ENCODE results near the gene KLK3.

KLK3 gene

DNA sequence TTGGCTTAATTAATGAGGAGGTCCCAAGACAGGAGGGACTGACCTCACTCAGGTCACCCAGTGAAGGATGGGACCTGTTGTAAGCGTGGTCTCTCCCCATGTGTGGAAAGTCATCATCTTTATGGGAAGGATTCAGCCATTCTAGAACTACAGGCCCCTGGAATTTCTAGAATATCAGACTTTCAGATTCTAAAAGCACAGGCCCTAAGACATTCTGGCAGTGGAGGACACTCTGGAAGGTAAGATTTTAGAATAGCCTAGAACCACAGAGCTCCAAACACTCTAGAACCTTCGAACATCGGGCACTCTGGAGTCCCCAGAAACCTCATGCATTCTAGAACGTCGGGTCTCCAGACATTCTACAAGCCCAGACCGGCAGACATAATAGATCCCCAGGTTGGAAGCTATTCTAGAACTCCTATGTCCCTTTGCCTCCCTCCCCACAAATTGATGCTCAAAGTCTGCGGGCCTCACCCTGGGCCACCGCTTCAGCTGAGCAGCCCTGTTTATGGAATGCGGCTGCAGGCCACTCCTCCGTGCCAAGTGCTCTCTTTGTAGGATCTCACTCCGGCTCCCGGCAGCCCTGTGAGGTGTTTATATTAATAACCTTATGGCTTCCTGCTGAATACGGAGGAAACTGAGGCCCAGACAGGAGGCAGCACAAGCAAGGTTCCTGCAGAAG is 19.5 kb upstream of the KLK3 start:
- H3K9me3 Mint-ChIP-seq = no peaks in the 10 kb centered on the region
- H3K27ac Mint-ChIP-seq (ENCODE audit: low read depth) = no peak overlapping the region
- no peak for DNase-seq (ENCODE audit: low spot score in 2 of 2)
- peaks cover 18% of the 10 kb centered on the region for H3K4me1 Mint-ChIP-seq
- ATAC-seq (replicated peaks; ENCODE audit: extremely low read depth, poor library complexity, severe bottlenecking) = no peak
- peaks cover 2% of the 10 kb centered on the region for H3K36me3 Mint-ChIP-seq (ENCODE audit: insufficient read depth)
- H3K27me3 Mint-ChIP-seq = peaks cover 74% of the 10 kb centered on the region
- peak overlapping the region; percentile 79 for H3K4me3 Mint-ChIP-seq

- DNase-seq (ENCODE audit: low spot score in 2 of 2) (peak; percentile 23 to 28), ATAC-seq (replicated peaks; ENCODE audit: extremely low read depth, poor library complexity, severe bottlenecking) (peak; percentile 46)
- Mint-ChIP-seq H3K9me3 (no peaks in the 10 kb centered on the region), H3K36me3 (ENCODE audit: insufficient read depth) (peaks cover 2% of the 10 kb centered on the region), H3K27ac (ENCODE audit: low read depth) (no peak overlapping the region), H3K4me1 (peaks cover 18% of the 10 kb centered on the region), H3K4me3 (peak overlapping the region; percentile 79), H3K27me3 (peaks cover 70% of the 10 kb centered on the region)
These were observed 18.8 kb upstream of the KLK3 start for GRCh38 chr19:50835785-50836542.

DNA sequence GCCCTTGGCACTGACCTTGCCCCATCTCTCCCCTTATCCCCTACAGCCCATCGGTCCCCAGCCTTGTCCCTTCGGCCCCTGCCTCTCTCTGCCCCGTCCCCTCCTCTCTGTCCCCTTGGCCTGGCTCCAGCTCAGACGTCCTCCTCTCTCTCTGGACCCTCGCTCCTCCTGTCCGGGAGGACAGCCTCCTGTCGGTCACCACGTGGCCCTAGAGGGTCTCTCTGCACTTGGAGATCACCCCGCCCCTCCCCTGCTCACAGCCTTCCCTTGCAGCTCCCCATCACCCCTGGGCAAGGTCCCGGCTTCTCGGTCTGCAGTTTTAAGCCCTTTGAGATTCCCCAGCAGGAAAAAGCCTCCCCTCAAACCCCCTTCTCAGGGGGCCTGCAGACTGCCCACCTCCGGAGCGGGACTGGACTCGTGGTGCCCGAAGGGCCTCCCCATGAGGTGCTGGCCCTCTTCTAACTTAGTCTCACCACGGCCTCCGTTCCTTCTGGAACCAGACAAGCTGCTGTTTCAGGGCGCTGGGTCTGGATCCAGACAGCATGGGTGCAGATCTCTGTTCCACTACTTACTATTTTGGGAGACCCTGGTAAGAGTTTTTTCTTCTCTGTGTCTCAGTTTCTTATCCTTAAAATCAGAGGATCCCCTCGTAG is 18.0 kb upstream of the KLK3 start:
- Mint-ChIP-seq H3K27me3 (peaks cover 63% of the 10 kb centered on the region), H3K36me3 (ENCODE audit: insufficient read depth) (peaks cover 2% of the 10 kb centered on the region), H3K9me3 (no peaks in the 10 kb centered on the region), H3K4me1 (peaks cover 18% of the 10 kb centered on the region), H3K4me3 (peak overlapping the region; percentile 79), H3K27ac (ENCODE audit: low read depth) (no peak overlapping the region)
- DNase-seq (ENCODE audit: low spot score in 2 of 2) = no peak
- ATAC-seq (replicated peaks; ENCODE audit: extremely low read depth, poor library complexity, severe bottlenecking) = no peak

DNA sequence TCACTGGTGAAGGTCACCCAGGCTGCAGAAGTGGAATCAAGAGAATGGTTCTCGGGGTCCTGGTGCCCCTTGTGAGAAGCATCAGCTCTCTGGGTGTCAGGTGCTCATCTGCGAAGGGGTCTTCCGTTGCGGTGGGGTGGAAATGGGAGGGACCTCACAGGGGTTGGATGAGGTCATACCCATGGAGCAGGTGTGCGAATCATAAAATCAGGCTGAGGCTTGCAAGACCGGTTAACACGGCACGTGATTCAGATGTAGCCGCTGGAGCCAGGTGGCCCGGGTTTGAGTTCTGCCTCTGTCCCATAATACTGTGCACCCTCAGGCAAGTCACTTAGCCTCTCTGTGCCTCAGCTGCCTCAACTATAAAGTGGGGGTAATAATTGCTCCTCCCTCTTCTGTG is 17.4 kb upstream of the KLK3 start:
- no peak for ATAC-seq (replicated peaks; ENCODE audit: extremely low read depth, poor library complexity, severe bottlenecking)

GRCh38 chr19:50838239-50838638 is 16.5 kb upstream of the KLK3 start:
- H3K27me3 Mint-ChIP-seq = peaks cover 48% of the 10 kb centered on the region
- H3K4me3 Mint-ChIP-seq = no peak overlapping the region
- H3K4me1 Mint-ChIP-seq = peaks cover 18% of the 10 kb centered on the region
- ATAC-seq (replicated peaks; ENCODE audit: extremely low read depth, poor library complexity, severe bottlenecking) (no peak), DNase-seq (ENCODE audit: low spot score in 2 of 2) (no peak)
- H3K27ac Mint-ChIP-seq (ENCODE audit: low read depth) = no peak overlapping the region
- H3K9me3 Mint-ChIP-seq = peaks cover 2% of the 10 kb centered on the region
- H3K36me3 Mint-ChIP-seq (ENCODE audit: insufficient read depth) = peaks cover 2% of the 10 kb centered on the region

More for the DNA sequence above, 17.4 kb upstream of the KLK3 start:
- Mint-ChIP-seq H3K4me1 (peaks cover 18% of the 10 kb centered on the region), H3K36me3 (ENCODE audit: insufficient read depth) (peaks cover 2% of the 10 kb centered on the region), H3K27ac (ENCODE audit: low read depth) (no peak overlapping the region), H3K27me3 (peaks cover 57% of the 10 kb centered on the region), H3K9me3 (no peaks in the 10 kb centered on the region), H3K4me3 (no peak overlapping the region)
- no peak for DNase-seq (ENCODE audit: low spot score in 2 of 2)

- ATAC-seq (replicated peaks; ENCODE audit: extremely low read depth, poor library complexity, severe bottlenecking) = no peak
- Mint-ChIP-seq H3K27me3 (peaks cover 50% of the 10 kb centered on the region), H3K4me1 (peaks cover 18% of the 10 kb centered on the region), H3K9me3 (peaks cover 14% of the 10 kb centered on the region), H3K4me3 (no peak overlapping the region), H3K27ac (ENCODE audit: low read depth) (no peak overlapping the region), H3K36me3 (ENCODE audit: insufficient read depth) (peaks cover 2% of the 10 kb centered on the region)
- DNase-seq (ENCODE audit: low spot score in 2 of 2) = no peak
These were observed 14.7 kb upstream of the KLK3 start for GRCh38 chr19:50839712-50840655.

DNA sequence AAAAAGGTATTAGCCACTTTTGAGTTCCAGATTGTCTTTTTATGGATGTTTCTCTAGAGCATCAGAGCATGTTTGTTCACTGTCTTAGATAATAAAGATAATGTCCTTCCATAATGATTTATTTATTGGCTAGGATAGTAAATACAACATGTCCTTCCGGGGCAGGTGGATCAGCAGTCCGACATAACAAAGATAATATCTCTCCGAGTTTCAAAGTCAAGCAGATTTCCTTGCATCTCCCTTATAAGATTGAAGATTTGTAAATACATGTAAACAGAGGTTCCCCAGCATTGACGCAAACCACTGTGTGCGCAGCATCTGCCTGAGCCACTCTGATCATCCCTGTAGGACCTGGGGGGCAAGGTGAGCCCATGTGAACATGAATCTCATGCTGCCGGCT is 12.6 kb upstream of the KLK3 start:
- Mint-ChIP-seq H3K4me1 (no peaks in the 10 kb centered on the region), H3K36me3 (ENCODE audit: insufficient read depth) (no peaks in the 10 kb centered on the region), H3K4me3 (no peak overlapping the region), H3K9me3 (peaks cover 17% of the 10 kb centered on the region), H3K27ac (ENCODE audit: low read depth) (no peak overlapping the region), H3K27me3 (peaks cover 32% of the 10 kb centered on the region)
- ATAC-seq (replicated peaks; ENCODE audit: extremely low read depth, poor library complexity, severe bottlenecking) (no peak), DNase-seq (ENCODE audit: low spot score in 2 of 2) (no peak)

DNA sequence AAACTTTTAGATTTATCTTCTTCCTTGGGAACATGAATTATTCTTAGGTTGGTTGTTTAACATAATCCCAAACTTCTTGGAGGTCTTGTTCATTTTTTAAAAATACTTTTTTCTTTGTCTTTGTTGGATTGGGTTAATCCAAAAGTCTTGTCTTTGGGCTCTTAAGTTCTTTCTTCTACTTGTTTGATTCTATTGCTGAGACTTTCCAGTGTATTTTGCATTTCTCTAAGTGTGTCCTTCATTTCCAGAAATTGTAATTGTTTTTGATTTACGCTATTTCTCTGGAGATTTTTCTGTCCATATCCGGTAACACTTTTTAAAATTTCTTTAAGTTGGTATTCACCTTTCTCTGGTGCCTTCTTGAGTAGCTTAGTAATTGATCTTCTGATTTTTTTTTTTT is 11.5 kb upstream of the KLK3 start:
- DNase-seq (ENCODE audit: low spot score in 2 of 2) = no peak
- H3K27ac Mint-ChIP-seq (ENCODE audit: low read depth) = no peak overlapping the region
- H3K36me3 Mint-ChIP-seq (ENCODE audit: insufficient read depth) = no peaks in the 10 kb centered on the region
- ATAC-seq (replicated peaks; ENCODE audit: extremely low read depth, poor library complexity, severe bottlenecking) = no peak
- peaks cover 22% of the 10 kb centered on the region for H3K27me3 Mint-ChIP-seq
- H3K9me3 Mint-ChIP-seq = peaks cover 17% of the 10 kb centered on the region
- H3K4me3 Mint-ChIP-seq = no peak overlapping the region
- no peaks in the 10 kb centered on the region for H3K4me1 Mint-ChIP-seq

DNA sequence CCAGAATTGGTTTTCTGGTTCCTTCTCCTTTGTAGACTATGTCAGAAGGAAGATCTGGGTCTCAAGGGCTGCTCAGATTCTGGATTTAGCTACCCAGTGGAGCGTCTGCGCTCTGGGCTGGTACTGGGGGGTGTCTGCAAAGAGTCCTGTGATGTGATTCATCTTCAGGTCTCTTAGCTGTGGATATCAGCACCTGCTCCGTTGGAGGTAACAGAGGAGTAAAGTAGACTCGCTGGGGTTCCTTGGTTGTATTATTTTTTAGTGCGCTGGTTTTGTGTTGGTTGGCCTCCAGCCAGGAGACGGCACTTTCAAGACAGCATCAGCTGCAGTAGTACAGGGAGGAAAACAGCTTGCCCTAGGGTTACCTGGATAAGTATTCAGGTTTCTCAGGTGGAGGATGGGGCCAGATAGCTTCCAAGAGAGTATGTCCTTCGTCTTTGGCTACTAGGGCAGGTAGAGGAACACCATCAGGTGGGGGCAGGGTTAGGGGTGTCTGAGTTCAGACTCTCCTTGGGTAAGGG is 11.0 kb upstream of the KLK3 start:
- Mint-ChIP-seq H3K9me3 (peaks cover 17% of the 10 kb centered on the region), H3K4me3 (no peak overlapping the region), H3K27me3 (peaks cover 23% of the 10 kb centered on the region), H3K27ac (ENCODE audit: low read depth) (no peak overlapping the region), H3K36me3 (ENCODE audit: insufficient read depth) (no peaks in the 10 kb centered on the region), H3K4me1 (no peaks in the 10 kb centered on the region)
- DNase-seq (ENCODE audit: low spot score in 2 of 2) (no peak), ATAC-seq (replicated peaks; ENCODE audit: extremely low read depth, poor library complexity, severe bottlenecking) (no peak)

DNA sequence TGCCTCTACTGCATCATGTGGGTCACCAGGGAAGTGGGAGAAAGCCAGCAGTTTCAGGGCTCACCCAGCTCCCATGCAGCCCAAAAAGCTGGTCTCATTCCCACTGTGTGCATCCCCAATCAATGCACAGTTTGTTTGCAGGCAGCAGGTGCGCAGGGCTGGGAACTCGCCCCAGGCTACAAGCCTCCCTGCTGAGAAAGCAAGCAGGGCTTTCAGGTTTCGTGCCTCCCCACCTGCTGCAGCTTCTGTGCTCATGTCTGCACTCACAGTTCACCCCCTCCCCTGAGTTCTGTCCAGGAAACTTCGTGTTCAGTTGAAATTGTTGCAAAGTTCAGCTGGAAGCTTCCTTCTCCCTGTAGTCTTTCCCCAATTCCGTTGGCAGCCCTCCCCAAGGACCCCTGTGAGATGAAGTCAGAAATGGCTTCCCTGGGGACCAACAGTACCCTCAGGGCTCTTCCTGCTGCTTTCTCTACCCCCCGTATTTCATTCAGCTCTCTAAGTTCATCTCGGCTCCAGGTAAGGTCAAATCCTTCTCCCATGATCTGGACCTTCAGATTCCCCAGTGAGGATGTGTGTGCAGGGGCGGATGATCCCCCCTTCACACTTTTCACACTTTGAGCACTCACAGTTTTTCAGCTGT is 10.3 kb upstream of the KLK3 start:
- Mint-ChIP-seq H3K36me3 (ENCODE audit: insufficient read depth) (no peaks in the 10 kb centered on the region), H3K4me3 (no peak overlapping the region), H3K27ac (ENCODE audit: low read depth) (no peak overlapping the region), H3K27me3 (peaks cover 30% of the 10 kb centered on the region), H3K9me3 (peaks cover 17% of the 10 kb centered on the region), H3K4me1 (no peaks in the 10 kb centered on the region)
- no peak for ATAC-seq (replicated peaks; ENCODE audit: extremely low read depth, poor library complexity, severe bottlenecking)
- DNase-seq (ENCODE audit: low spot score in 2 of 2) = no peak

- no peaks in the 10 kb centered on the region for H3K4me1 Mint-ChIP-seq
- no peaks in the 10 kb centered on the region for H3K9me3 Mint-ChIP-seq
- H3K27me3 Mint-ChIP-seq = peaks cover 68% of the 10 kb centered on the region
- no peak for DNase-seq (ENCODE audit: low spot score in 2 of 2)
- H3K36me3 Mint-ChIP-seq (ENCODE audit: insufficient read depth) = no peaks in the 10 kb centered on the region
- ATAC-seq (replicated peaks; ENCODE audit: extremely low read depth, poor library complexity, severe bottlenecking) = no peak
- H3K4me3 Mint-ChIP-seq = no peak overlapping the region
- H3K27ac Mint-ChIP-seq (ENCODE audit: low read depth) = no peak overlapping the region
These were observed 4.0 kb upstream of the KLK3 start for GRCh38 chr19:50850738-50851137.

All from central memory CD8-positive, alpha-beta T cell (primary cell).